ENCODE data around the gene PIP5KL1.

DNA sequence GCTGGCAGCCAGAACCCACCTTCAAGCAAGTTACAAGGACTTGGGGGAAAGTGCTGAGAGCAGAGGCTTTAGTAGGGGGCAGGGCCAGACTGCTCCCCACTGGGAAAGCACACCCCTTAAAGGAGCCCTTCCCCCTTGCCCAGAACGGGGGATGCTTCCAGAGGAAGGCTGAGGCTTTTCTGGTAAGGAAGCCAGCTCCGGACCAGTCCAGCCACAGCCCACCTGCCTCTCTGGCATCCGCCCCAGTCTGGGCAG lies 11.3 kb upstream of the PIP5KL1 start:
- no peak for TF ChIP-seq HDAC2 (IDR thresholded peaks at IDR 0.05; ENCODE audit: borderline replicate concordance in 1 of 2, low read depth in 2 of 2, low read length in 2 of 2)
- TF ChIP-seq MAX (IDR thresholded peaks at IDR 0.05): no peak
- no peak for TF ChIP-seq POLR2A (IDR thresholded peaks at IDR 0.05; ENCODE audit: control extremely low read depth in 1 of 2, low read depth in 2 of 2, low read length in 2 of 2)
- TF ChIP-seq RFX5 (IDR thresholded peaks at IDR 0.05; ENCODE audit: borderline replicate concordance, low read depth, low read length): no peak
- TF ChIP-seq EP300 (IDR thresholded peaks at IDR 0.05; ENCODE audit: borderline replicate concordance in 1 of 2, low read depth in 2 of 2, low read length in 2 of 2): no peak
- TF ChIP-seq SIN3A (conservative IDR thresholded peaks at IDR 0.05 in 1 of 2, IDR thresholded peaks at IDR 0.05 in 1 of 2; ENCODE audit: low read depth in 1 of 2, low read length in 2 of 2): no peak
- no peak for TF ChIP-seq GTF2F1 (IDR thresholded peaks at IDR 0.05; ENCODE audit: borderline replicate concordance, low read depth, low read length)
- TF ChIP-seq CHD2 (IDR thresholded peaks at IDR 0.05; ENCODE audit: low read length): no peak
